NCI-H2227 (cell line): Measurements from ENCODE around the gene ZNF296.

Source experiments
- DNase-seq: peaks from one replicate; lab custom pipeline; 2025; ENCODE audit not compliant: unreplicated experiment; lab: John Stamatoyannopoulos, UW

The ZNF296 gene

DNA sequence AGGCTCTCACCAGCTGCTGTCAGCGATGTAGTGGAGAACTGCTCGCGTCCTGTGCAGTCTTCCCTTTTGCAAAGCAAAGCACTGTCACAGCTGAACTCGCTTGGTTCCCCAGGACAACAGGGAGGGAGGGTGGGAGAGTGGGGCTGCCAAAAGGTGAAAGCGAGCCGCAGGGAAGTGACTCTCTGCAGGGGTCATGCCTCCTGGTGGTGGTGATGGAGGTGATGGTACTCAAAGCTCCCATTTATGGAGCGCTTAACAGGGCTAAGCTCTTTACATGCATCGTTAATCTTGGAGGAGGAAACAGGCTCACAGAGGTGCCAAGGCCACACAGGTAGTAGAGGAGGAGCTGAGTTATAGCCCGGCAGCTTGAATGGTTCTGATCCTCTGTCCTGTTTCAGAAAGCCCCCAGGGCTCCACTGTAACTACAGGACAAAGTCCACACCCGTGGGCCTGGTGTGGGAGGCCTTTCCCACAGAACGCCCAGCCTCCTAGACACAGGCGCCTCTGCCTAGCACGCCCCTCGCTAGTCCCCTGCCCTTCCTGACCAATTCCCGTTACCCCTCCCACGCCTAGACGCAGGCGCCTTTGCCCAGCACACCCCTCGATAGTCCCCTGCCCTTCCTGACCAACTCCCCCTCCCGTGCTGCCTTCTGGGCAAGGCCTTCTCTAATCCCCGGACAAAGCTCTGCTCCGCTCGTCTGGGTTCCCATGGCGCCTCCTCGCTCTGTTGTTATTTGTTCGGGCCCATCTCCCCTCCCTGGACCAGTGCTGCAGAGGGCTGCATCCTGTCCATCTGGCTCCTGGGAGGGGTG is 27.4 kb upstream of the ZNF296 start:
- no peak for DNase-seq

DNA sequence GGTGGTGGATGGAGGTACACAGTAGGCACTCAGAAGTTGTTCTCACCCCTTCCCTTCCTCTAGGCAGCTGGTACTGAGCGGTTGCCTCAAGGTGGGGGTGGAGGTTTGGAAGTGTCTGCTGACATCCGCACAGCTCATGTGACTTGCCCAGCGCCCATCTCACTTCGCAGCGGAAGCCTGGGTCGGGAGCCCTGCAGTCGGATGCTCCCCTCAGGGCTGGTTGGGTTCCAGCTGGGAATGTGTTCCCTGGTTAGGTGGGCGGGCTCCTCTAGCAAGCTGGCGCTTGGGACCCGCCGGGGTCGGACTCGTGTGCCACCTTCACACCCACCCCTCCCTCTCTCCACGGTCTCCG is 26.9 kb upstream of the ZNF296 start:
- no peak for DNase-seq

DNA sequence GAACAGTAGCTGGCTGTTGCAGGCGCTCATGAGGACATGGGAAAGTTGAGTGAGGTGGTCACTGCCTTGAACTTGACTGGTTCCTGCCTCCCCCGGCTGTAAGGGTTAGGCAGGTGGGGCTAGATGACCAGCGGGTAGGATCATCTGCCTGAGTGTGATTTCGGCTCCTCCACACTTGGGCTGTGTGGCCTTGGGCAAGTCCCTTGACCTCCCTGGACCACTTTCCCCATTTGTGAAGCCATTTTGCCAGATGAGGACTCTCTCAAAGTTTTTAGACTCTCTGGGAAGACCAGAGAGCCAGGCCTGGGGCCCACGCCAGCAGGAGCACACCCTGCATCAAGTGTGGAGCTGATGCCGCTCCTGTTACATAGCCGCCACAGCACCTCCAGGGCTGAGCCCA is 26.2 kb upstream of the ZNF296 start:
- DNase-seq: no peak

DNA sequence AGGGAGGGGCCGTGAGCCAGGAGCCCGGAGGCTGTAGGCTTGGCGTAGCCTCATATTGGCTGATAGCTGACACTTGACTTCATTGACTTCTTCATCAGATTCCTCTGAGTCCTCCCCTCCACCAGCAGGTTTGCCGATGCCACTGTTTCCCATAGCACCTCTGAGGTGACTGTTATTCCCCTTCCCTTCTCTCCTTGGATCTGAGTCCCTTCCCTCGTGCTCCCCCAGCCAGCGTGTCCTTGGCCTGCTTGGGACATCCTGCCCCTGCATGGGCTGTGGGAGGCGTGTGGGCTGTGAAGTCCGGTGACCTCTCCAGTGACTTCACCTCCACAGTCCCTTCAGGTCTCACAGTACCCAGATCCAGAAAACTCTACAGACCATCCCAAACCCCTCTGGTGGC is 25.5 kb upstream of the ZNF296 start:
- no peak for DNase-seq

DNA sequence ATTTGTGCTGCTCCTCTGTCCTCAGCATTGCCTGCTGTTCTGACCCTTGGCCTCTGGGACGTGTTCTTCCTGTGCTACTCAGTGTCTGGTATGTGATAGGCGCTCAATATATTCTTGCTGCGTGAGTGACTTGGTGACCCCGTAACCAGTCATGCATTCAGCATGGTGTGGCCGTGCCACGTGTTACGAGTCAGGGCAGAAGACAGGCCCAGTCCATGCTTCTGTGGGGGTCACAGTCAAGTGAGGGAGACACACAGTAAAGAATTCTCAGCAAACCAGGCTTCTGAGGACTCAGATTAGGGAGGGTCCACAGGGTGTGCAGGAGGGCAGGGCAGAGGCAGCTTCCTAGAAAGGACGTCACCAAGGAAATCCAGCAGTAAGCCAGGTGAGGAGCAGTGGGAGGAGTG is 24.6 kb upstream of the ZNF296 start:
- no peak for DNase-seq

DNA sequence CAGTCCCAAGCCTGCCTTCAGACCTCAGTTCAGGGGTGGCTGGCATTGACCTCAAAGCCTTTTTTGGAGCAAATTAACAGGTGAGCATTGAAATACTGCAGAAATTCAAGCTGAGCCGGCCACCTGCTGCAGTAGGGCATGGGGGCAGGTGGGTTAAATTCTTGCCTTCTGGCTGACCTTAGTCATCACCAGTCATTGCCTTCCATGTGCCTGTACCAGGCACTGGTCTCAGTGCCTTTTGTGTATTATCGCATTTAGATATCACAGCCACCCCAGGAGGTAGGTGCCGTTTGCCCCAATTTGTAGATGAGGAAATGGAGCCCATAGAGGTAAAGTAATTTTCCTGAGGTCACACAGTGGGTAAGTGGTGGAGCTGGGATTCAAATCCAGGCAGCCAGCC is 23.9 kb upstream of the ZNF296 start:
- no peak for DNase-seq

DNA sequence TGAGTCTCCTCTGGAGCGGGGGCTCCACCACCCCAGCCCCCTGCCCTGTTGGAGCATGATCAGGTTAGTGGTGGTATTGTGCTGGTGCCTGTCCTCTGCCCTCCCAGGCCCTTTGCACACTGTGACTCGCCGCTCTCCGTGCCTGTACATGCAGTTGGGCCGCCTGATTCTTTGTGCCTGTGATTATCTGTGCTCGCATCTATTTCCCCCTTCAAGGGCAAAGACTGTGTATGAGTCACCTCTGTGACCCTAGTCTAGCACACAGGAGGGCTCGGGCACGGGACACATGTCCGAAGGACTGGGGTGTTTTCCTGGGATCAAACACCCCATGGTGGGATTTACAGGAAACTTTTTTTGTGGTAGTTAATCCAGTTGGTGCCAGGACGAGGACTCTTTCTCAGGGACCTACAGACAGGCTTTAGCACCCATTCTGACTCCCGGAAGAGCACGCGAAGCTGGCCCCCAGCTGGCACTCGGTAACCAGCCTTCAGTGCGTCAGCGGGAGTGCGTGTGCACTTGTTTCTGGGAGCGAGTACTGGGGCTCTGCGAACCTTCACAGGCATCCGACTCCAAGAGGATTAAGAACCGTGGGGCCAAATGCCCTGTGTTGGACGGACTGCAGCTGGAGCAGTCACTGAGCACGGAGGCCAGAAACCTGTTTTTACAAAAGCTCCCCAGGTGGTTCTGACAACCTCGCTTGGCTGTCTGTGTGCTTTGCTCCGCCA is 23.4 kb upstream of the ZNF296 start:
- DNase-seq: no peak

DNA sequence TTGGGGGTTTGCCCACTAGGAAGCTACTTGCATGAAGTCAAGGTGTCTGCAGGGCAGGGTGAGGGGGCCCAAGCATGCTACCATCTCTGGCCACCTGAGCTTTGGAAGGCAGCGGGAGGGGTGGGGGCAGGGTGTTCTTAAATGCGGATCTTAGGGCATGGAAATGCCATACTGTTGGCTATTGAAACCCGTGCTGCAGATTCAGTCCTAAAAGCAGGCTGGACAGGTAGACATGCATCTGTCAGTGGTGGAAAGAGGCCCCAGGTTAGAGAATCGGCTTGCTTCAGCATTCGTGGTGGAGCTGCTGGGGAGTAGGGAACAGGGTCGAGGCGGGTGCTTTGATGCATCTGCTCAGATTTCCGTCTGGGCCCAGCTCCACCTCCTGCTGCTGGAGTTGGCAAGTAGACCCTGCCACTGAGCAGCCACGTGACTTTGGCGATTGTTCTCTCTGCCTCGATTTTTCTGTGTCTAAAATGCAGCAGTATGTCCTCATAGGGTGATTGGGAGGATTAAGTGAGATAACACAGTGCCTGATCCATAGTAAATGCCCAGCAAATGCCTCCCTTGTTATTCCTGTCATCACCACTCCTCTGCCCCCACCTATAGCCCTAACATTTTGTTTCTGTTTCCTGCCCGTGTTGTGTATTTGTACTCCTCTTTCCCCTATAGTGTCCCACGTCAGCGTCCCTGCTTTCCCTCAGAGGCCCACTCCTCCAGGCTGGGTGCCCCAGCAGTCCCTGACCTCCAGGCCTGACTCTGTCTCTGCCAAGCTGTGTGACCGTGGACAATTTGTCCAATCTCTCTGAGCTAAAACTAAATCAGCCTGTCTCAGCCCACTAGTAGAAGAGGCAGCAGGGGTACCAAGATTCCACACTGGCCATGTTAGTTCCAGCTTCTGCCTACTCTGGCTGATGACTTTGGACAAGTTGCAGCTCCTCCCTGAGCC is 22.5 kb upstream of the ZNF296 start:
- no peak for DNase-seq

DNA sequence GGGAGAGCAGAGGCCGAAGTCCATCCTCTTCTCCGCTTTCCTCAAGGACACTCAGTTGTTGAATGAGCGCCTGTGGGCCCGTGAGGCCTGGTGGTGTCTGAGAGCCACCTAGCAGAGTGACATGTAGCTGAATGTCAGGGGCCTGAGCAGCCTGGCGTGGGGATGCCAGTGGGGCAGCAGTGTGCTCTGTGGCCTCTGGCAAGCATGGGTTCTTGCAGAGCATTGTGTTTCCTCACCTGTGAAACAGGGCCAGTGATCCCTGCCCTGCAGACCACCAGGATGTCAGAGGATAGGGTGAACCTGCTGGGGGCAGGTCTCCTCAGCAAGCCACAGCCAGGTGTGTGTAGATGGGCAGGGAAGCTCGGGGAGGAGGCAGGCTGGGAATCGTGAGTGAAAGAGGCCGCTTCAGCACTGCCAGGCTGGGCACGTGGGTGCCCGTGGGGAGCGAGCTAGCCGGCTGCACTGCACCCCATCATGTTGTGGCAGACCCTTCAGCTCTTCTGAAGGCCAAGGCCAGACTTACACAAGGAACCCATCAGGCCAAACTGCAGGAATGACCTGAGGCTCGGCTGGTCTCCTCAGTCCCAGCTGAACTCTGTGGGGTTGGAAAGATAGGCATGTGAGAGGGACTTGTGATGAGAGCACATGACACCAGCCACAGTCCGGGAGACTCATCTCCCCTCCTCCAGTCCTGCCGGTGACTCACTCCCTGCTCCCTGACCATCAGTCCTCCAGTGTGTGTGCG is 21.7 kb upstream of the ZNF296 start:
- DNase-seq: no peak

DNA sequence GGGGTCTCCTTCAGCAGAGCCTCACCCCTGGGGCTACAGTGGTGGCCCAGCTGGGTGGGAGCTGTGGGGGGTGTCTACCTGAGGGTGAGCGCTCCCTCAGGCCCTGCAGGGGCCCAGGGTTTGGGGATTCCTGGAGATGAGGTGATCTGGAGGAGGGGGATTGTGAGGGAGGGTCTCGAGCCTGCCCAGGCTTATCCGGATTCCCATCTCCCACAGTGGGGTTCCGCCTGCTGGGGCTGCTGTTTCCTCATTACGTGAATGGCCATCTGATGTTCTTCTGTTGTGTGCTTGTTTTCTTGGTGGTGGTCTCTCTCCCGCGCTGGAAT is 21.1 kb upstream of the ZNF296 start:
- DNase-seq: no peak

DNA sequence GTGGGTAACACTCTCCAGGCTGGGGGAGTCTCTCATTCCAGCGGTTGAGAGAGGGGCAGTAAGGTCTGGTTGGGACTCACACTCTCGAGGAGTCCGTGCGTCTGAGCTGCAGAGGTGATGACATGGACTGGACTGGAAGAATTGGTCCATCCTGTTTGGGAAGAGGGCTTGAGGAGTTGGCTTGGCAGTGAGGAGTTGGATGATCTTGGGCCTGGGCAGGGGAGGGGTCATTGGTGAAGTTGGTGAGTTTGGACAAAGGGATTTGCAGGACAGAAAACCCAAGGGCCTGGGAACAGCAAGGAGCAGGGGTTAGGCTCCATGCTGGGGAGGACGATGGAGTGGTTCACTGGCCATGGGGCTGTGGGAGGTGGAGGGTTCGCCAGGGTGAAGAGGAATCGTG is 20.4 kb upstream of the ZNF296 start:
- no peak for DNase-seq

DNA sequence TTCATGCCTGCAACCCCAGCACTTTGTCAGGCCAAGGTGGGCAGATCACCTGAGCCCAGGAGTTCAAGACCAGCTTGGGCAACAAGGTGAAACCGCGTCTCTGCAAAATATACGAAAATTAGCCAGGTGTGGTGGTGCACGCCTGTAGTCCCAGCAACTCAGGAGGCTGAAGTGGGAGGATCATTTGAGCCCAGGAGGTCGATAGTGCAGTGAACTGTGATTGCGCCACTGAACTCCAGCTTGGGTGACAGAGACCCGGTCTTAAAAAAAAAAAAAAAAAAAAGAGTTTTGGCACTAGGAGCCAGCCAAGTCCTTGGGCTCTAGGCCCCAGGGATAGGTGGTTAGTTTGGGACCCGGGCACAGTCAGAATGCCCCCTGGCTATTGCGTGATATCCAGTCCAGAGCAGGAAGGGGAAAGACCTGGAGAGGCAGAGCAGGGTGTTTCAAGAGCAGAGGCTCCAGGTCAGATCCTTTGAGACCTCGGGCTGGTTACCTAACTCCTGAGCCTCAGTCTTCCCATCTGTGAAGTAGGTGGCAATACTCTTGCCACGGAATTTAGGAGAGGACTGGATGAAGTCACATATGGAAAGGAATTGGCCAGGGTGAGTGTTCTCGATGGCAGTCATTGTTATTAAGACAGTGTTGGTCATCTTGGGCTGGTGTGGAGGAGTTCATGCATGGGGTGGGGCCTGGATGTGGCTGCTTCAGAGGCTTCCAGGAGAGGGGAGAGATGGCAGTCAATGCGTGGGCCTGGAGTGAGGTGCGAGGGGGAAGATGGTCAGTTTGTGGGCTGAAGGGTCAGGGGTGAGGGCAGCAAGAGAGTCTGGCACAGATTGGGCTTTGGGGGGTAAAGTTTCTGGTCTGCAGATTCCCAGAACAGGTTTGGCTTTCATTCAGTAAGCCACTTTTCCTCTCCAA is 19.5 kb upstream of the ZNF296 start:
- DNase-seq: no peak

DNA sequence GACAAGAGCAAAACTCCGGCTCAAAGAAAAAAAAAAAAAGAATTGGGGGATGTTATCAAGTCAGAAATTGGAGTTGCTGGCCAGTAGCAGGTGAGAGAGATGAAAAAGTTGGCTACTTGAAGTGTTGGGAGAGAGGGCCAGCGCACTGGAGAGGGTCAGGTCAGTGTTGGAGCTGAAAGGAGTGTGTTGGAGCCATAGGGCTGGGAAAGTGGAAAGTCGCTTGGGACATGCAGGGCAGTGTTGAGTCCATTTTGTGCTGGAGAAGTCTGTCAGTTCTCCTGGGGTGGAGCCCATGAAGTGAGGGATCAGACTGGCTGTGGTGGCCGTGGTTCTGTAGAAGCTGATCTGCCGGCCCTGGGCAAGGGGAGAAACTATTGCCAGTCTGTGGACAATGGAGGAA is 18.4 kb upstream of the ZNF296 start:
- no peak for DNase-seq

DNA sequence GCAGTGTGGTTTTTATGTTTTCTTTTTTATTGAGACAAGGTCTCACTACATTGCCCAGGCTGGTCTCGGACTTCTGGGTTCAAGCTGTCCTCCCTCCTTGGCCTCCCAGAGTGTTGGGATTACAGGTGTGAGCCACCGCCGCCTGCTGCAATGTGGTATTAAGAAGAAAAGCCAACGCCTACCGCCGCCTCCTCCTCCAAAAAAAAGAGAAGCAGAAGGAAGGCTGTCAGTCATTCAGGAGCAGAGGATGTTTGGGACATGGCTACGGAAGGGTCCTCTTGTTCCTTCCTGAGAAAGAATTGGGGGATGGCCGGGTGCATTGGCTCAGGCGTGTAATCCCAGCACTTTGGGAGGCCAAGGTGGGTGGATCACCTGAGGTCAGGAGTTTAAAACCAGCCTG is 17.9 kb upstream of the ZNF296 start:
- DNase-seq: no peak

DNA sequence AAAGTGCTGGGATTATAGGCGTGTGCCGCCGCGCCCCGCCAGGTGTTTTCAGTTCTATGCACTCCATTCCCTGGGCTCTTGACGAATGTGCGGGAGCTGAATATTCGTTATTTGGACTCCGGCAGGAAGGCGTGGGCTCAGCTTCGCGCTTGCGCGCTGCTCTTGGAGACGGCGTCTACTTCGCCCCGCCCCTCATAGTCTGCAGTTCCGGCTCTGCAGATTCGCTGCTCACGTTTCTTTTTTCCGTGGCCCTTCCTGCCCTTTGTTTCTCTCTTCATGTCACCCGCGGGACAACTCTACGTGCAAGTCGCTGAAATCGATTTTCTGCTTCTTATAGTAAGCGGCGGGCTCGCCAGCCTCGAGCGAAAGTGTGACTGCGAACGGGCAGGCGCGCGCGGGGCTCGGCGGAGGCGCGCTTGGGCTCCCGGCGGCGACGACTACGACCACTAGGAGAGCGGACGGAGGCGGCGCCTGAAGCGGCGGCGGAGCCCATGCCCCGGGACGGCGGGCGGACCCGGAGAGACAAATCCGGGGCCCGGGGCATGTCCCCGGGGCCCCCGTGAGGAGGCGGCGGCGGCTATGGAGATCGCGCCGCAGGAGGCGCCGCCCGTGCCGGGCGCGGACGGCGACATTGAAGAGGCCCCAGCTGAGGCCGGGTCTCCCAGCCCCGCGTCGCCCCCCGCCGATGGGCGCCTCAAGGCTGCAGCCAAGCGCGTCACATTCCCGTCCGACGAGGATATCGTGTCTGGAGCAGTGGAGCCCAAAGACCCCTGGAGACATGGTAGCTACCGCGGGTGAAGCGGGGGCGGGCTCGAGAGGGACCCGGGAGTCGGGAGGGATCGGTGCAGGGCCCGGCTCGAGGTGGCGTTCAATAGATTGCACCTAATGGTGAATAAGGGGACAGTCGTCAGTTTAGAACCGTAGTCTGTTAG is 16.7 kb upstream of the ZNF296 start, which contains the start of gene PPP1R37:
PPP1R37 (plus strand) TSS at position 433 of the 932 bp plus-strand sequence; CDS start at position 580, 147 bp downstream.
- DNase-seq: peak; percentile 96

DNA sequence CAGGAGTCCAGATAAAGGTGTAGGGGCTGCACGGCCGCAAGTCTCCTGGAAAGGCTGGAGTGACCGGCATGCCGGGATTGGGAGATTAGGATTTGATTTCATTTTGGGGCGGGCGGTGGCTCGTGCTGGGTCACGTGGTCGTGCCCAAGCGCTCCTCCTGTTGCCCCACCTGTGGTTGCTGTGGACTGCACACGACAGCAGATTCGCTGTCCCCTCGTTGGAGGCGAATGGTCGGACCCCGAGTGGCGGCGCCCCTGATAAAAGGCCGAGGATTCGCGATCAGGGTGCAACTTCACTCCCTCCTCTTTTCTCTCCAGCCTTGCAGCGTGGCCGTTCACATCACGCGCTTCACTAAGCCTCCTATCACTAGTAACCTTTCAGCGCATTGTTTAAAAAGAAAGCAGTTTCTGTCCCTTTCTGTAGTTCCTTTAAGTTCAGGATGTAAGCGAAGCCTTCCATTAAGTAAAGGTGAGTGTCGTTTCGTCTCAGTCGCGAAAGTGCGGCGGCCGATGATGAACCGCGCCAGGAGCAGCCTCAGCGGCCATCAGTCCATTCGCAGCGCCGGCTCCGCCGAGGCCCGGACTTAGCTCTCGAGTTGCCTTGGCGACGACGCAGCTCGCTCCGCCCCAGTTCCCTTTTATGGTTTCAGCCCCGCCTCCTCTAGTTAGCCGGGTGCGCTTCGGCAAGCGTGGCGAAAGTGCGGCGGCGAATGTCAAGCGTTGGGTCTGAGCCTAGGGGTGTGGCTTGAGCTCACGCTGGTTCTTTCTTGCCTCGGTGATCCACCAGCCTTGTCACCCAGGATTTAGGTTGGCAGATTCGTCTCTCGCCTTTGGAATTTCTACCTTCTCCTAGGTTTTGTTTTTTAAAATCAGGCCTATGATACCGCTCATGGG is 15.0 kb upstream of the ZNF296 start:
- DNase-seq: peak; percentile 98

DNA sequence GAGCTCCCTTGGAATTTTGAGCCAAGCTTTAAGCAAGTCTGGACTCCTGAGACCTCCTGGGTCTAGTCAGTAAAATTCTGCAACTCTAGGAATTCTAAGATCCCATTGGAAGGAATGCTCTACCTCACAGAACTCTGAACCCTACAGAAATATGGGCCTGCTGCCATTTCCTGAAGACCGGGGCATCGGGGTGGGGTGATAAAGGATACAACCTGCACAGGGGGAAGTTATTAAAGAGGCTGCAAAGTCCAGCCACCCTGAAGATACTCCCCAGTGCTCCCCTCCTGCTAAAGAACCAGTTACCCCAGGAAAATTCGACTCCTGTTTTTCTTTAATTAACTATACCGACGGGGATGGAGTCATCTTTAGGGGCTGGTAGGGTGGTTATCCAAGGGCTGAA is 14.3 kb upstream of the ZNF296 start:
- no peak for DNase-seq

DNA sequence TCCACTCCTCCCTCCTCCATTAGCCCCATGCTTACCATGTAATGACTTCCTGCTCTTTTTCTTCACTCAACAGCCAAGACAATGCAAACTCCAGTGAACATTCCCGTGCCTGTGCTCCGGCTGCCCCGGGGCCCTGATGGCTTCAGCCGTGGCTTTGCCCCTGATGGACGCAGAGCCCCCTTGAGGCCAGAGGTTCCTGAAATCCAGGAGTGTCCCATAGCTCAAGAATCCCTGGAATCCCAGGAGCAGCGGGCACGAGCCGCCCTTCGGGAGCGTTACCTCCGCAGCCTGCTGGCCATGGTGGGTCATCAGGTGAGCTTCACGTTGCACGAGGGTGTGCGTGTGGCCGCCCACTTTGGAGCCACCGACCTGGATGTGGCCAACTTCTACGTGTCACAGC is 13.8 kb upstream of the ZNF296 start:
- DNase-seq: no peak
